Stimulated activated CD8-positive, alpha-beta memory T cell treated with anti-CD3 and anti-CD28 coated beads, Interleukin-7, amount 100 ng/mL, for 1 hour (primary cell): ENCODE data around the gene BIRC2.
"Not testable (repeated sequence)": the region's sequence is repeated elsewhere in the genome, so short reads cannot be mapped to it uniquely, and the experiment has no call there.

Experiments used
- DNase-seq, 2 donors: peaks; one replicate each; pipeline ENCODE4 v3.0.0-alpha.2; 2020; ENCODE audit warnings: low read depth in 2 of 2

The BIRC2 gene

GRCh38 chr11:102323542-102324251 lies 23.3 kb upstream of the BIRC2 start:
- DNase-seq = no peak

- DNase-seq = no peak
These were observed 21.9 kb upstream of the BIRC2 start for GRCh38 chr11:102325088-102325487.

DNA sequence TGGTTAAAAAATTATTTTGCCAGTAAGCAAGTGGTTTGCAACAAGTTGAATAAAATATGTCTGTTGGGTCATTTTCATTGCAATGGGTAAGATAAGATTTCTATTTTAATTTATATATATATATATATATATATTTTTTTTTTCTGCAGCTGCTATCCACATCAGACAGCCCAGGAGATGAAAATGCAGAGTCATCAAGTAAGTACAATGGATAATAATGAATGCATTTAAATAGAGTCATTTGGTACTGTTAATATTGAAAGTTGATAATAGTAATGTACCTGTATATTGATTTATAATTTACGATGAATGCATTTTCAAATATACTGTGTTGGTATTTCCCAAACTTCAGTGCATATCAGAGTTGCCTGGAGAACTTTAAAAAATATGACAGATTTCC lies 18.3 kb upstream of the BIRC2 start:
- DNase-seq = no peak

- DNase-seq = no peak
These were observed 16.8 kb upstream of the BIRC2 start for GRCh38 chr11:102330231-102330630.

GRCh38 chr11:102331341-102331740 lies 15.7 kb upstream of the BIRC2 start:
- no peak for DNase-seq

GRCh38 chr11:102332611-102332994 lies 14.4 kb upstream of the BIRC2 start:
- no peak for DNase-seq

- DNase-seq = no peak
These were observed 8.5 kb upstream of the BIRC2 start for GRCh38 chr11:102338479-102339010.

- not testable (repeated sequence) for DNase-seq
These were observed 5.7 kb upstream of the BIRC2 start for GRCh38 chr11:102341311-102341710.

DNA sequence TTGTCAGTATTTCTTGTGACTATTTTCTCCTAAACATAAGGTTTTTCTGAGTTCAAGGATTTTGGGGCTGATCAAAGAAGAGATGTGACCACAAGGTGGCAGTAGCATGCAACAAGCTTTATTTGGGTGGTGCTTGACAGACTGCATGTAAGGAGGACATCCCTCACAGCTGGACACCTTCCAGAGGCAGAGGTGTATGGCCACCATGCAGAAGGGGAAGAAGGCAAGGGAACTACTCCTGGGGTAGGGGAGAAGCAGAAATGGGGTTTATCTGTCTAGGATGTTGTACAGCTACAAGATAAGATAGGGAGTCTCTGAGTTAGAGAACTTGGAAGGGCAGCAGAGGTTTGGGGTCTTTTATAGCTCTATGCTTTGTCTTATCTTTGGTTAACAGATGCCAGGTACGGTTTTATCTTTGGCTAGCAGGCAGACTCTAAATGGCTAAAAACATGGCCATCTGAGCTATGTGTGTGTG lies 5.1 kb upstream of the BIRC2 start:
- peak; percentile 39 to 55 for DNase-seq

- no peak for DNase-seq
These were observed 3.2 kb upstream of the BIRC2 start for GRCh38 chr11:102343809-102344208.

GRCh38 chr11:102345904-102346303 lies 1.1 kb upstream of the BIRC2 start:
- DNase-seq = no peak

DNA sequence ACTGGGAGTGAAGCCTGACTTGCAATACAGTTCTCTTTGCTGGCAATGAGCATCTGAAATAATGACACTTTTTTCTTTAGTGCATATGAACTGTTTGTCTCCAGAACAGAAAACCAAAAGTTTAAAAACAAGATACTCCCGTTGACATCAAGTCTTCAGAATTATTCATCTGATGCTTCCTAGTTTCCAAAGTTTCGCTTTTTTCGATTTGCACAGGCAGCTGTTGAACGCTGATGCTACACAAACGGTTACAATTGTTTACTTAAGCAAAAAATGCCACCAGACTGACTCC lies 612 bp upstream of the BIRC2 start:
- DNase-seq = no peak

DNA sequence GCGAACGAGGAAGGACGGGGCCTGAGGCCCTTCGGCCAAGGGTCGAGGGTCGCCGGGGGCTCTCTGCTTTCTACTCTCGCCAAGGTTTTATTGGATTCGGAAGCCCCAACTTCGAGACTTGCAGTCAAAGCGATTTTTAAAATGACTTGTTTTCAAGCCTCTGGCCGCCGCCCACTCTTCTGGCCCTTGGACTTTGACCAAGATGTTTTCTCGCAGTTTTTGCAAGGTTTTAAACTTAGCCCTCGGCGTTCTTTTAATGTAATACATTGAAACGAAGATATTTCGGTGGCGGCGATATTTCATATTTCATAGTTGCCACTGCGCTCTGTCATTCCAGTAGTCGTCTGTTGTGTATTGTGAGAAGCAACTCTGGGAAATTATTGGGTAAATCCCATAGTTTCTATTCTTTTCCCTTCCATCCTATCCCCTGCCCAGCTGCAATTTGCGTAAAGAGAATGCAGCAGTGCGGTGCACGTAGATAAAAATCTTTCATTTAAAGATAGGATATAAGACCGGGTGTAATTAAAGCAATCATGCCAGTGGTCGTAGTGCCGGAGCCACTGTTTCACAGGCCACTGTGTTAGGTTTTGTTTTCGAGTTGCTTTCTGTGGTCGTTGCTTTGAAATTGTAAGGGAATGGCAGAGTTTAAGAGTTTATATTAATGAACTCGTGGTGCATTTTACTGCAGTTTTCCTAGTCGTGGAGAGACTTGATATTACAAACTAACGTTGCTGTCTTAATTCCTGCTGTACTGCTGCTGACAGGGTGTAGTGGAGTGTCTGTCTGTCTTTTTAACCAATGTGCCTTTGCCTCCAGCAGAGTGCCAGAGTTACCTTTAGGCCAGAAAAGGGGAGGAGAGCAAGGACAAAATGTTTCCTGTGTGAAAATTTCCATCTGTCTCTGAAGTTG lies 702 bp downstream of the BIRC2 start:
- DNase-seq = no peak

GRCh38 chr11:102357116-102357515 lies 10.1 kb downstream of the BIRC2 start:
- DNase-seq = no peak

DNA sequence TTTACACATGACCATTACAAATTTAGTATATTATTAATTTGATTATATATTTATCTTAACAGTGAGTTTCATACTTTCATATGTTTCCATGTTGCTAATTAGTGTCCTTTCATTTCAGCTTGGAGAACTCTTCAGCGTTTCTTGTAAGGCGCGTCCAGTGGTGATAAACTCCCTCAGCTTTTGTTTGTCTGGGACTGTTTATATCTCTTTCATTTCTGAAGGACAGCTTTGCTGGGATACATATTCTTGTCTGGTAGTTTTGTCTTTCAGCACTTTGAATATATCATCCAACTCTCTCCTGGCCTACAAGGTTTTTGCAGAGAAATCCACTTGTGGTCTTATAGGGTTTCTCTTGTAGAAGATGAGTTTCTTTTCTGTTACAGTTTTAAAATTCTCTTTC lies 12.4 kb downstream of the BIRC2 start:
- no peak for DNase-seq

DNA sequence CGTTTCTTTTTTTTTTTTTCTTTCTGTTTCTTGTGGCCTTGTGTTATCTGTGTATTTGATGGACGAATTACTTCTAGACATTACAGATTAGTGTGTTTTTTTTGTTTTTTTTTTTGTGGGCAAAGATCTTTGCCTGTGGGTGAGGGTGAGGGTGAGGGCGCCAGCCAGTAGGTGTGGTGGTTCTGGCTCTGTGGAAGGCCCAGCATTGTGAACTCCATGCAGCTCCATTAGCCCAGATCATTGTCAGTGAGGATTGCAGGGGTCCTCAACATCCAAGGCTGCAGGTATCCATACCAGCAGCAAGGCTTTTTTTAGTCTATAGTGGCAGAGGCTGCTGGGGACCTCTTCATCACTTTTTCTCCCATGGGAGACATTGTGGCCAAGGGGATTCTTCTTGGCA lies 13.7 kb downstream of the BIRC2 start:
- DNase-seq = no peak

GRCh38 chr11:102361086-102362031 lies 14.3 kb downstream of the BIRC2 start:
- DNase-seq = no peak

DNA sequence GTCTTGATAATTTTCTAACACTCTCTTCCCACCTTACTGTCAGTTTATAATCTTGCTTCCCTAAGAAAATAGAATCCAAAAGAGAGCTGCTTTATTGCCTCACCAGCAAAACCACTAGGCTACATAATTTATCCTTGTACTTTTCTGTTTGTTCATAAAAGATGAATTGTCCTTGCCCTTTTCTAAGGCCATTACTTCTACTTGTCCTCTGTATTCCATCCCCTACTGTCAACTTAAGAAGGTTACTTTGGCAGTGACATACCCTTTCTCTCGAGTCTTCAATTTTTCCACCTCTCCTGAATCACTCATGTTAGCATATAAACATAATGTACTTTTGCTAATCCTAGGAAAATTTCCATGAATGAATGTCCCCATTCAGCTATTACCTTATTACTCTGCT lies 18.0 kb downstream of the BIRC2 start:
- no peak for DNase-seq

DNA sequence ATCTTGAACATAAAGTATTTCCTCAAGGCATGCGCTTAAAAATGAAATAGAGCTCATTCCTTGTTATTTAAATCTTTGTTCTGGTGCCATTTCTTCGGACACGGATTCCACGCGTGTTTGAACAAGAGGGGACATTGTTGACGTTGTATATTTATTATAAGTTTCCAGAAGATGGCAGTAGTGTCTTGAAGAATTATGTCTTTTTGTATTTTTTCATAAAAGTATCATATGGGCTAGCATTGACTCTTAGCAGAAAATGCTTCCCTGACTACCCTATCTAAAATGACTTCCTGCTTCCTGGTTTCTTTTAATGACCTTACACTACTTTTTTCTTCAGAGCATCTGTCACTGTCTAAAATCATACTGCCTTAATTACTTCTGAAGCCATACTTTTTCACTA lies 20.4 kb downstream of the BIRC2 start:
- DNase-seq = no peak

DNA sequence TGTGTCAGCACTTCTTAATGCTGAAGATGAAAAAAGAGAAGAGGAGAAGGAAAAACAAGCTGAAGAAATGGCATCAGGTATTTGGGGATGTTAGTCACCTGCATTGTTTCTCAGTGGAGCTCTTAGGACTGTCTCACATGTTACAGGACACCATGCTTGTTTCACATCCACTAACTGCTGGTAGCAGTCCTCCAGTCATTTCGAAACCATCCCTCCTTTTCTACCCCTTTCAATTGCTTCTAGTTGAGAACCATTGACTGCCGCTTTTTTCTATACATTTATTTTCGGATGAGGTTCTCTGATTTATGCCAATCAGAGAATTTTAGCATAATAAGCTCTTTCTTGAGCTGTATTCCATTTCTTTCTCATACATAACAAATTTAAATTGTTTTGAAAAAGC lies 21.5 kb downstream of the BIRC2 start:
- DNase-seq = no peak

DNA sequence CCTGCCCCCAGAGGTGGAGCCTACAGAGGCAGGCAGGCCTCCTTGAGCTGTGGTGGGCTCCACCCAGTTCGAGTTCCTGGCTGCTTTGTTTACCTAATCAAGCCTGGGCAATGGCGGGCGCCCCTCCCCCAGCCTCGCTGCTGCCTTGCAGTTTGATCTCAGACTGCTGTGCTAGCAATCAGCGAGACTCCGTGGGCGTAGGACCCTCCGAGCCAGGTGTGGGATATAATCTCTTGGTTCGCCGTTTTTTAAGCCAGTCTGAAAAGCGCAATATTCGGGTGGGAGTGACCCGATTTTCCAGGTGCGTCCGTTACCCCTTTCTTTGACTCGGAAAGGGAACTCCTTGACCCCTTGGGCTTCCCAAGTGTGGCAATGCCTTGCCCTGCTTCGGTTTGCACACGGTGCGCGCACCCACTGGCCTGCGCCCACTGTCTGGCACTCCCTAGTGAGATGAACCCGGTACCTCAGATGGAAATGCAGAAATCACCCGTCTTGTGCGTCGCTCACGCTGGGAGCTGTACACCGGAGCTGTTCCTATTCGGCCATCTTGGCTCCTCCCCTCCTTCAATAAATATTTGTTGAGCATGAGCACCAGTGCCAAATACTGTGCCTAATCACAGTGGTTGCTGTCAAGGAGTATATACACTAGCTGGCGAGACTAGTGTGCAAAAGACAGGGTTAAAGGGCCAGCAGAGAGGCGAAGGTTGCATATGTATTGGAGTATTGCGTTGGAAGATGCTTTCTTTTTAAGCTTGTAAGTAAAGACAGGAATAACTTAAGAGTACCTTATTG lies 27.8 kb downstream of the BIRC2 start:
- DNase-seq = not testable (repeated sequence)
